Measurements from ENCODE around the gene KRTAP19-5. TPM values are rescaled to one million over a fixed set of nuclear protein-coding genes. Genes with fewer than 3 reads are reported as not detected.

KRTAP19-5 gene
- total RNA-seq, 1 donor from 2014 or later, result not detected

DNA sequence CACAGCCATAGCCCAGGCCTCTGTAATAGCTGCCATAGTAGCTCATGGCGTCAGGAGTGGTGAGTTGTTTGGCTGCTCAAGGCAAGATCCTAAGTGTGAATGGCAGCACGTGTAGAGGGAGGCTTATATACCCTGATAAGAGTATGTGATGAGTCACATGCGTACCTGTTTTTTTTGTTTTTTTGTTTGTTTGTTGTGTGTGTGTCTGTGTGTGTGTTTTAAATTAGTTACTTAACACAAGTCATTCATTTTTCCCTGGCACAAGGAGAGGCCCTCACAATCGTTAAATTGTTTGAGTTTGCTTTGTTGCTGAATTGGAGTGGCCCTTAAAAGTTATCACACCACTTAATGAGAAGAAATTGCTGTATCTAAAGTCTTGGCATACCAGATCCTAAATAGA lies 4.9 kb downstream of the KRTAP19-5 start, which contains the start of gene KRTAP19-4:
KRTAP19-4 (minus strand) TSS at position 101 of the 400 bp plus-strand sequence; CDS start at position 46, 55 bp downstream.
- H3K27ac Mint-ChIP-seq (ENCODE audit: unreplicated experiment), result no peak within 1 kb of the TSS
- TF ChIP-seq, protein P1, sequence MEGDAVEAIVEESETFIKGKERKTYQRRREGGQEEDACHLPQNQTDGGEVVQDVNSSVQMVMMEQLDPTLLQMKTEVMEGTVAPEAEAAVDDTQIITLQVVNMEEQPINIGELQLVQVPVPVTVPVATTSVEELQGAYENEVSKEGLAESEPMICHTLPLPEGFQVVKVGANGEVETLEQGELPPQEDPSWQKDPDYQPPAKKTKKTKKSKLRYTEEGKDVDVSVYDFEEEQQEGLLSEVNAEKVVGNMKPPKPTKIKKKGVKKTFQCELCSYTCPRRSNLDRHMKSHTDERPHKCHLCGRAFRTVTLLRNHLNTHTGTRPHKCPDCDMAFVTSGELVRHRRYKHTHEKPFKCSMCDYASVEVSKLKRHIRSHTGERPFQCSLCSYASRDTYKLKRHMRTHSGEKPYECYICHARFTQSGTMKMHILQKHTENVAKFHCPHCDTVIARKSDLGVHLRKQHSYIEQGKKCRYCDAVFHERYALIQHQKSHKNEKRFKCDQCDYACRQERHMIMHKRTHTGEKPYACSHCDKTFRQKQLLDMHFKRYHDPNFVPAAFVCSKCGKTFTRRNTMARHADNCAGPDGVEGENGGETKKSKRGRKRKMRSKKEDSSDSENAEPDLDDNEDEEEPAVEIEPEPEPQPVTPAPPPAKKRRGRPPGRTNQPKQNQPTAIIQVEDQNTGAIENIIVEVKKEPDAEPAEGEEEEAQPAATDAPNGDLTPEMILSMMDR (IDR thresholded peaks at IDR 0.05; ENCODE audit: unreplicated experiment), result no peak
- no peak within 1 kb of the TSS for H3K4me3 Mint-ChIP-seq (ENCODE audit: unreplicated experiment)
- no peaks in the 10 kb centered on the region for H3K36me3 Mint-ChIP-seq (ENCODE audit: low read depth, unreplicated experiment)
- H3K9me3 Mint-ChIP-seq (ENCODE audit: unreplicated experiment), result no peaks in the 10 kb centered on the region
- no peak for DNase-seq (ENCODE audit: low spot score)
- no peaks in the 10 kb centered on the region for H3K27me3 Mint-ChIP-seq (ENCODE audit: unreplicated experiment)
- H3K4me1 Mint-ChIP-seq (ENCODE audit: unreplicated experiment), result no peaks in the 10 kb centered on the region

DNA sequence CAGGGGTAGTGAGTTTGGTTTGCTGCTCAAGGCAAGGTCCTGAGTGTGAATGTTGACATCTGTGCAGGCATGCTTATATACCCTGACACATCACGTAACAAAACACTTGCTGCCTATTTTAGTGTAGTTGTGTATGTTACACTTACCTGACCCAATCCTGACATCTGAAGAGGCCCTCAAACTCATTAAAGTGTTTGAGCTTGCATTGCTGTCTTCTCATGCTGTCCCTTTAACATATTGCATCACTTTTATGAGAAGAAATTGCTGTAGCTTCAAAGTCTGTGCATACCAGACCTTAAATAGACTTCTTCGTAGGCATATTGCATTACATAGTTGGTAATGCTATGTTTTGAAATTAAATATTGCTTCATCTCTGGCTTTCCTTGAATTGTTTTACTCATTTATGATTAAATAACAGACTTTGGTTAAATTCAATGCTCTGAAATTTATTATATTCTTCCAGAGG lies 9.9 kb downstream of the KRTAP19-5 start, which contains the start of gene KRTAP19-3:
KRTAP19-3 (minus strand) TSS at position 51 of the 466 bp plus-strand sequence. CDS start 56 bp downstream, outside the sequence.
- no peak within 1 kb of the TSS for H3K4me3 Mint-ChIP-seq (ENCODE audit: unreplicated experiment)
- no peak within 1 kb of the TSS for H3K27ac Mint-ChIP-seq (ENCODE audit: unreplicated experiment)
- TF ChIP-seq, protein P1 (IDR thresholded peaks at IDR 0.05; ENCODE audit: unreplicated experiment), result no peak
- no peak for DNase-seq (ENCODE audit: low spot score)
- H3K27me3 Mint-ChIP-seq (ENCODE audit: unreplicated experiment), result no peaks in the 10 kb centered on the region
- no peaks in the 10 kb centered on the region for H3K9me3 Mint-ChIP-seq (ENCODE audit: unreplicated experiment)
- no peaks in the 10 kb centered on the region for H3K4me1 Mint-ChIP-seq (ENCODE audit: unreplicated experiment)
- peaks cover 1% of the 10 kb centered on the region for H3K36me3 Mint-ChIP-seq (ENCODE audit: low read depth, unreplicated experiment)

DNA sequence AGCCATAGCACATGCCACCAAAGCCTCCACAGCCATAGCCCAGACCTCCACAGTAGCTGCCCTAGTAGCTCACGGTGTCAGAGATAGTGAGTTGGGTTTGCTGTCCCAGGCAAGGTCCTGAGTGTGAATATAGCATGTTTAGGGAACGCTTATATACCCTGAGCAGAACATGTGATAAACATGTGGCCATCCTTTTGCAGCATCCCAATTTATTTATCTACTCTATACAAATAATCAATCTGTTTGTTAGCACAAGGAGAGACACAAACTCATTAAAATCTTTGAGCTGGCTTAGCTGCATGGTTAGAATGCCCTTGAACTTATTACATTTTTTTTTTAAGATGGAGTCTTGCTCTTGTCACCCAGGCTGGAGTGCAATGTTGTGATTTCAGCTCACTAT lies 14.6 kb downstream of the KRTAP19-5 start, which contains the start of gene KRTAP19-2:
KRTAP19-2 (minus strand) TSS at position 101 of the 400 bp plus-strand sequence; CDS start at position 13, 88 bp downstream.
- Mint-ChIP-seq H3K4me3 (ENCODE audit: unreplicated experiment) (no peak within 1 kb of the TSS), H3K36me3 (ENCODE audit: low read depth, unreplicated experiment) (peaks cover 7% of the 10 kb centered on the region), H3K4me1 (ENCODE audit: unreplicated experiment) (no peaks in the 10 kb centered on the region), H3K27ac (ENCODE audit: unreplicated experiment) (no peak within 1 kb of the TSS), H3K27me3 (ENCODE audit: unreplicated experiment) (no peaks in the 10 kb centered on the region), H3K9me3 (ENCODE audit: unreplicated experiment) (no peaks in the 10 kb centered on the region)
- TF ChIP-seq, protein P1 (IDR thresholded peaks at IDR 0.05; ENCODE audit: unreplicated experiment), result no peak
- DNase-seq (ENCODE audit: low spot score), result no peak

DNA sequence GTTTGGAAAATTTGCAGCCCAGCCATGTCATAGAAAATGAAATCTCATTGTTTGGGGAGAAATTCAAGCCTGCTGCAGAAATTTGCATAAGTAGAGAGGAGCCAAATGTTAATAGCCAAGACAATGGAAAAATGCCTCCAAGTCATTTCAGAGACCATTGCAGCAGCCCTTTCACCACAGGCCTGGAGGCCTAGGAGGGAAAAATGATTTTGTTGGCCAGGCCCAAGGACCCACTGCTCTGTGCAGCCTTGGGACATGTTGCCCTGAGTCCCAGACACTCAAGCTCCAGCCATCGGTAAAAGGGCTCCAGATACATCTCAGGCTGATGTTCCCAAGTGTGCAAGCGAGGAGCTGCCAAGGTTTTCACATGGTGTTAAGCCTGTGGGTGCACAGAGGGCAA lies 15.8 kb downstream of the KRTAP19-5 start:
- Mint-ChIP-seq H3K4me1 (ENCODE audit: unreplicated experiment) (no peaks in the 10 kb centered on the region), H3K4me3 (ENCODE audit: unreplicated experiment) (no peak overlapping the region), H3K36me3 (ENCODE audit: low read depth, unreplicated experiment) (peaks cover 7% of the 10 kb centered on the region), H3K9me3 (ENCODE audit: unreplicated experiment) (no peaks in the 10 kb centered on the region), H3K27ac (ENCODE audit: unreplicated experiment) (no peak overlapping the region), H3K27me3 (ENCODE audit: unreplicated experiment) (no peaks in the 10 kb centered on the region)
- TF ChIP-seq, protein P1 (IDR thresholded peaks at IDR 0.05; ENCODE audit: unreplicated experiment), result no peak
- no peak for DNase-seq (ENCODE audit: low spot score)

DNA sequence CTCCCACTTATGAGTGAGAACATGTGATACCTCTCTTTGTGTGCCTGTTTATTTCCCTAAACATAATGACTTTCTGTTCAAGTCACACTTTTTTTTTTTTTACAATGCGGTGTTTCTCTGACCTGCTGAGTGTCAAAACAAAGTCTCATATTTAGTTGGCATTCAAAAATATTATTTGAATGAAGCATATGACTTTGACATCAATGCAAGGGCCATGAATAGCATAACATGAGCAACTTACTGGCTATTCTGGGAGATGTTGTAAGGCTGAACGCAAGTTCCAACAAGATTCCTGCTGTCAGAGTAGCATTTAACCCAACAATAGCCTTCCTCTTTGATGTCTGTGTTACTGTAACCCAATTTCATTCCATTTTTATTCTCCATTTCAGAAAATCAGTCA lies 19.8 kb downstream of the KRTAP19-5 start:
- TF ChIP-seq, protein P1 (IDR thresholded peaks at IDR 0.05; ENCODE audit: unreplicated experiment), result no peak
- no peak for DNase-seq (ENCODE audit: low spot score)
- Mint-ChIP-seq H3K27me3 (ENCODE audit: unreplicated experiment) (no peaks in the 10 kb centered on the region), H3K4me3 (ENCODE audit: unreplicated experiment) (no peak overlapping the region), H3K4me1 (ENCODE audit: unreplicated experiment) (no peaks in the 10 kb centered on the region), H3K9me3 (ENCODE audit: unreplicated experiment) (no peaks in the 10 kb centered on the region), H3K27ac (ENCODE audit: unreplicated experiment) (no peak overlapping the region), H3K36me3 (ENCODE audit: low read depth, unreplicated experiment) (peaks cover 7% of the 10 kb centered on the region)
